Activated naive CD8-positive, alpha-beta T cell treated with anti-CD3 and anti-CD28 coated beads for 36 hours (primary cell): ENCODE data around the gene PTN. TPM values are rescaled to one million over a fixed set of nuclear protein-coding genes. Genes with fewer than 3 reads are reported as not detected.
"Not testable (repeated sequence)": the region's sequence is repeated elsewhere in the genome, so short reads cannot be mapped to it uniquely, and the experiment has no call there.

ENCODE experiments used
- DNase-seq: peaks from one replicate; pipeline ENCODE4 v3.0.0; 2021
- H3K27ac Mint-ChIP-seq: one replicate; pipeline ENCODE4 v1.8.0; 2022; ENCODE audit warnings: mild to moderate bottlenecking, moderate library complexity, mixed read lengths
- H3K27me3 Mint-ChIP-seq: one replicate; pipeline ENCODE4 v1.8.0; 2022; ENCODE audit warnings: mild to moderate bottlenecking, mixed read lengths
- H3K36me3 Mint-ChIP-seq: one replicate; pipeline ENCODE4 v1.8.0; 2021; ENCODE audit warnings: mild to moderate bottlenecking, mixed read lengths
- H3K4me1 Mint-ChIP-seq: one replicate; pipeline ENCODE4 v1.8.0; 2021; ENCODE audit warnings: mixed read lengths
- H3K4me3 Mint-ChIP-seq: one replicate; pipeline ENCODE4 v1.8.0; 2022; ENCODE audit warnings: mild to moderate bottlenecking, moderate library complexity, mixed read lengths
- H3K9me3 Mint-ChIP-seq: one replicate; pipeline ENCODE4 v1.8.0; 2022; ENCODE audit warnings: mixed read lengths
- total RNA-seq, 2 experiments: library from RNA; stranded (reverse); gene quantifications; one replicate each; pipeline ENCODE4 v1.2.3, GENCODE V29; 2021

PTN gene
- total RNA-seq, 2 experiments from 2014 or later = not detected

DNA sequence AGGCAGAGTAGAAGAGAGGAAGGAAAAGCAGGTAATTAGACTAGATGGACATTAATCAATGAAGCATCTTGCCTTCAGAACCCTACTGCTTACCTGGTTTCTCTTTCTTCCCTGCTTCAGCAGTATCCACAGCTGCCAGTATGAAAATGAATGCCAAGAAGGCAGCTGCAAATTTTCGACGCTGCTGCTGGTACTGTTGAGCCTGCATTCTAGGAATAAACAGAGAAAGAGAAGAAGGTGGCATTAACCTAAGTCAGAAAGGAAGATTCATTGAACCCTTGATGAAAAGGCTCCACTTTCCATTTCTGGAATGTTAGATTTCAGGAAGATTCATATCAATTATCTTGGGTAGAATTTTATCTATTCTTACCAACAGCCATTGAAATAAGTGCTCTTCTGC is 88.8 kb downstream of the PTN start:
- Mint-ChIP-seq H3K27me3 (no peaks in the 10 kb centered on the region), H3K36me3 (no peaks in the 10 kb centered on the region), H3K4me1 (no peaks in the 10 kb centered on the region), H3K9me3 (no peaks in the 10 kb centered on the region), H3K27ac (no peak overlapping the region), H3K4me3 (no peak overlapping the region)
- no peak for DNase-seq

DNA sequence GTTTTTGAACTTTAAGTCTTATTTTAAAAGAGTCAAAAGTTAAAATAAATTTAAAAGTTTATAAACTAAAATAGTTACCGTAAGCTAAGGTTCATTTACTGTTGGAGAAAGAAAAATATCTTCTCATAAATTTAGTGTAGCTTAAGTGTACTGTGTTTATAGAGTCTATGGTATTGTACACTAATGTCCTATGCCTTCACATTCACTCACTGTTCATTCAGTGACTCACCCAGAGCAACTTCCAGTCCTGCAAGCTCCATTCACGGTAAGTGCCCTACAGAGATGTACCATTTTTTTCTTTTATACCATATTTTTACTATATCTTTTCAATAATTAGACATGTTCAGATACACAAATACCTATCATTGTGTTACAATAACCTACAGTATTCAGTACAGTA is 97.6 kb downstream of the PTN start:
- H3K9me3 Mint-ChIP-seq = peaks cover 2% of the 10 kb centered on the region
- no peaks in the 10 kb centered on the region for H3K27me3 Mint-ChIP-seq
- H3K4me3 Mint-ChIP-seq = no peak overlapping the region
- no peak overlapping the region for H3K27ac Mint-ChIP-seq
- H3K4me1 Mint-ChIP-seq = no peaks in the 10 kb centered on the region
- H3K36me3 Mint-ChIP-seq = no peaks in the 10 kb centered on the region
- DNase-seq = no peak

DNA sequence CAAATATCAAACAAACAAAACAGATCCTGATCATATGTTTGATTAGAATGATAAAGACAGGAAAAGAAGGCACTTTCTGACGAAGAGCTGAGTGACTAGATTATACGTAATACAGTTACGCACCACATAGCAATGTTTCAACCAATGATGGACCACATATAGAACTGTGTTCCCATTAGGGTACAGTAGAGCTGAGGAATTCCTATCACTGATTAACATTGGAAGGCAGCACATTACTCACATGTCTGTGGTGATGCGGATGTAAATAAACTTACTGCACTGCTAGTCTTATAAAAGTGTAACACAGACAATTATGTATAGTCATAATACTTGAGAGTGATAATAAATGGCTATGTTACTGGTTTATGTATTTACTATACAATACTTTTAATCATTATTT is 98.3 kb downstream of the PTN start:
- no peaks in the 10 kb centered on the region for H3K36me3 Mint-ChIP-seq
- H3K9me3 Mint-ChIP-seq = peaks cover 2% of the 10 kb centered on the region
- H3K27me3 Mint-ChIP-seq = no peaks in the 10 kb centered on the region
- no peak overlapping the region for H3K4me3 Mint-ChIP-seq
- H3K4me1 Mint-ChIP-seq = no peaks in the 10 kb centered on the region
- H3K27ac Mint-ChIP-seq = no peak overlapping the region
- no peak for DNase-seq

DNA sequence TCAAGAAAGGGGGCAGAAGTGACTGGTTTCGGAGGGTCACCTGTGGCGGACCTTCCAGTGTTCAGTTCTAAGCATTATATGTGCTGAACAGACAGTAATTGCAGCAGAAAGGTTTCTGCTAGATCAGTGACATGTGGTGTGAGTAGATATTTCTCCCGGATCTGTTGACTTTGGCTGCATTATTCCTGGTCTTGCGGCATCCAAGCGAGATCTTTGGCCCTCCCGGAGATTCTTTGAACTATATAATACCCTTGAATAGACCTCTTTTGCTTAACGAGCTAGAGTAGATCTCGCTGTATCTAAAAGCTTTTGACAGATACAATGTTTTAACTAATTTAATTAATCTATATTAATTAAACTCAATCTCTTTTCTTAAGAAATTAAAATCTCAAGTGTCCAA is 99.8 kb downstream of the PTN start:
- H3K27ac Mint-ChIP-seq = no peak overlapping the region
- DNase-seq = no peak
- no peaks in the 10 kb centered on the region for H3K27me3 Mint-ChIP-seq
- no peaks in the 10 kb centered on the region for H3K4me1 Mint-ChIP-seq
- no peak overlapping the region for H3K4me3 Mint-ChIP-seq
- H3K36me3 Mint-ChIP-seq = no peaks in the 10 kb centered on the region
- H3K9me3 Mint-ChIP-seq = peaks cover 2% of the 10 kb centered on the region

DNA sequence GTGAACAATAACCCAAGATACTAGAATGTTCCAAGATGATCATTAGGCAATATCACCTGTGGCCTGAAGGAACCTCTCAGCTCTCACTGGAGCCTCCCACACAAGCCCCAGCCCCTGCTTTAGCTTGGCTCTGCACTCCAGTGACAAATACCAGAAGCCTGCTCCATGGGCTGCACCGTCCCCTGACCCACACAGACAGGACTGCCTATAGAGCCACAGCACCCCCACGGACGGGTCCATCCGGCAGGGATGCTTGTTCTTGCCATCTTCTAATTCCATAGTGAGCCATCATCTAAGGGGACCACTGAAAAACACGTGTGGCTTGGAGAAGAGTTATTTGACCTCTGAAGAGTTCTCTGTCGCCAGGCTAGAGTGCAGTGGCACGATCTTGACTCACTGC is 100.9 kb downstream of the PTN start:
- H3K36me3 Mint-ChIP-seq = no peaks in the 10 kb centered on the region
- DNase-seq = no peak
- no peak overlapping the region for H3K27ac Mint-ChIP-seq
- H3K27me3 Mint-ChIP-seq = no peaks in the 10 kb centered on the region
- no peak overlapping the region for H3K4me3 Mint-ChIP-seq
- H3K4me1 Mint-ChIP-seq = no peaks in the 10 kb centered on the region
- H3K9me3 Mint-ChIP-seq = peaks cover 2% of the 10 kb centered on the region

DNA sequence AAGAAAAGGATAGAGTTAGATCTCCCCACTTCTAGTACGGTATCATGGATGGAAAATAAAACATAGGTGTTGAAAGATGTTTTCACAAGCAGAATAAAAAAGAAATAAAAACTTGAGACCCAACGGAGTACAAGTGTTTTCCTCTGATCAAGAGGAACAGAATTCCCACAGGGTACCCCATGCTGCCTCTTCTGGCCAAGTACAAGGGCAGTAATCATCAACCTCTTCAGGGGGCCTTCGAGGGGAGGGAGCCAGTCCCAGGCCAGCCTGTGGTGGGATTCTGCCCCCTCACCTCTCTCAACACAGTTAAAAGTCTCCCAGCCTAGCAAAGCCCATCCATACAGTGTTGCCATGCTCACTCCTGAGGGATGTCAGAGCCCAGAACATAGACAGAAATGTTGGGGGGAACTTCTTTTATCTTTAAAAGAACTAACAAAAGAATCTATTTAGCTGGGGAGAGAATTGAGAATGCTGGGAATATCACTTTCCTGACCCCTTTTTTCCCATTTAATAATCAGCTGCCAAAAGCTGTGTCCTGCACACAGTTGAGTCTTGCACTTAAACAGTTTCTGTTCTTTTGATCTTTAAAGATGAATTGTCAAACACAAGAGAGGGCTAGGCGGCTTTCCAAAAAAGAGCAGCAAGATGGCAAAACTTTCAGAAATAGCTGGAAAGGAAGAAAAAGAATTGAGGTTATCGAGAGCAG is 101.7 kb downstream of the PTN start:
- Mint-ChIP-seq H3K4me3 (no peak overlapping the region), H3K27me3 (no peaks in the 10 kb centered on the region), H3K4me1 (no peaks in the 10 kb centered on the region), H3K36me3 (no peaks in the 10 kb centered on the region), H3K9me3 (peaks cover 2% of the 10 kb centered on the region), H3K27ac (no peak overlapping the region)
- DNase-seq = no peak

DNA sequence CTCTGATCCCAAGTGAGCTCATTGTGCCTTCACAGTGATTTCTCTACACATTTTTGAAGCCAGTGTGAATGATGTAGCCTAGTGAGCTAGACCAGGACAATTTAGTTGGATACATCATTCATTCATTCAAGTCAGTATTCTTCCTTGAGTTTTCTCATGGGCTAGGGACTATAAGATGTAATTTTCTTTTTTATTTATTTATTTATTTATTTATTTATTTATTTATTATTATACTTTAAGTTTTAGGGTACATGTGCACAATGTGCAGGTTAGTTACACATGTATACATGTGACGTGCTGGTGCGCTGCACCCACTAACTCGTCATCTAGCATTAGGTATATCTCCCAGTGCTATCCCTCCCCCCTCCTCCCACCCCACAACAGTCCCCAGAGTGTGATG is 104.3 kb downstream of the PTN start:
- H3K4me3 Mint-ChIP-seq, H3K4me1 Mint-ChIP-seq, H3K27me3 Mint-ChIP-seq, DNase-seq, H3K9me3 Mint-ChIP-seq, H3K36me3 Mint-ChIP-seq, H3K27ac Mint-ChIP-seq: not testable (repeated sequence)

DNA sequence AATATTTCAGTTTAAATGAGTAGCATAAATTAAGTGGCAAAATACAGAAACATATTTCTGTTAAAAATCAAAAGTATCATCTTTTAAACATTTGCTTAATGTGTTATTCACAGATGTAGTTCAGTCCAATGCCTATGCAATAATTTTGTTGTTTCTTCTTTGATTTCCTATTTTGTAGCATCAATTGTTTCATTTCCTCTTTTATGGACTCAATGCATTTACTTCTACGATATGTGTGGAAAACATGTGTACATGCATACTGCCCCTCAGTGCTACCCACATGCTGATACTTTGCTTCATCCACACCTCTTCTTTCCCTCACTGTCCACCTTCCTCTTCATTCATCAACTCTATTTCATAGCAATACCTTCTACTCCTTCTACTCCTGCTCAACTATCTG is 108.1 kb downstream of the PTN start:
- H3K27ac Mint-ChIP-seq = no peak overlapping the region
- no peak overlapping the region for H3K4me3 Mint-ChIP-seq

DNA sequence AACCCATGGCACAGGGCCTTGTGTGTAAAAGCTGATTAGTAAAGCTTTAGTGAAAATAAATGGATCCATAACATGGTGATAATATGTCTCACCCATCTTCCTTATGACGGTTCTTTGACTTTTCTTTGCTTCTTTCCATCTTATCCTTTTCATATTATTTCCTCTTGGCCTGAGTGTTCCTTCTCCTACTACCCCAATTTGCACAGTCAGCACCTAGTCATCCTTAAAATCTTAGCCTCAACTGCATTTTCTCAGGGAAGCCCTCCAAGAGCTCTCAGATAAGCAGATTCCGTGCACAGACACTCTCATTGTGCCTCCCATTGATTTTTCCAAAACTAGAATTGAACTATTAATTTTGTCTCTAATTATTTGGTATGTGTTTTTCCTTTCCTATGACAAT is 112.4 kb downstream of the PTN start:
- H3K4me3 Mint-ChIP-seq = no peak overlapping the region
- no peaks in the 10 kb centered on the region for H3K36me3 Mint-ChIP-seq
- no peak for DNase-seq
- no peaks in the 10 kb centered on the region for H3K4me1 Mint-ChIP-seq
- H3K9me3 Mint-ChIP-seq = peaks cover 5% of the 10 kb centered on the region
- no peaks in the 10 kb centered on the region for H3K27me3 Mint-ChIP-seq
- no peak overlapping the region for H3K27ac Mint-ChIP-seq

More for the DNA sequence above, 108.1 kb downstream of the PTN start:
- Mint-ChIP-seq H3K27me3 (no peaks in the 10 kb centered on the region), H3K9me3 (peaks cover 3% of the 10 kb centered on the region), H3K4me1 (no peaks in the 10 kb centered on the region), H3K36me3 (no peaks in the 10 kb centered on the region)
- DNase-seq = no peak

DNA sequence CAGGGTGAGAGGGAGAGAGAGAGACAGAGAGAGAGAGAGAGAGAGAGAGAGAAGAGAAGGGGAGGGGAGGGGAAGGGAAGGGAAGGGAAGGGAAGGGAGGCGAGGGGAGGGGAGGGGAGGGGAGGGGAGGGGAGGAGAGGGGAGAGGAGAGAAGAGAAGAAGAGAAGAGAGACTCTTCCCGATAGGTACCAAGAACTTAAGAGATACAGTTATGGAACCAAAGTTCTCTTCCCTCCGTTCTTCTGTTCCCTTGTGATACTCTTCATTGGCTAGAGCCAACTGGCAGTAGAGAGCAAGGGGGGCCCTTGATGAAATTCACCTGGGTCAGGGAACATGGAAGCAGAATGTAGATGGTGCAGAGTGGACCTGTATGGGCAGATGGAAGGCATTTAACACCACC is 122.1 kb downstream of the PTN start:
- no peak for DNase-seq
- no peaks in the 10 kb centered on the region for H3K27me3 Mint-ChIP-seq
- no peaks in the 10 kb centered on the region for H3K4me1 Mint-ChIP-seq
- H3K9me3 Mint-ChIP-seq = peaks cover 3% of the 10 kb centered on the region
- no peak overlapping the region for H3K27ac Mint-ChIP-seq
- no peaks in the 10 kb centered on the region for H3K36me3 Mint-ChIP-seq
- no peak overlapping the region for H3K4me3 Mint-ChIP-seq

DNA sequence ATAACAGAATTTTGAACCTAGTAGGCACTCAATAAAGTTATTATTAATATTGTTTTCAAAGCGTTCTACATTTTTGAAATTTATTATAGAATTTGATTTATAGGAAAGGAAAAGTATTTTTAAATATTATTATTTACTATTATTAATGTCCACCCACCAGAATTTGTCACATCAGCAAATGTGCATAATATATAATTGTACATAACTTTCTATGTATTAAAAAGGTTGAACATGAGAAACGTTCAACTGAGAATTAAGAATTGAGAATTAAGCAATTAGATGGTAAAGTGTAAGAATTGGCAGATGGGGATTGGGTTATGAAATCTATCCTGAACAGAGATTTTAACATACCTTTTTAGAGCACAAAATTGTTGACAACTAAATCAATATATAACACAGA is 129.8 kb downstream of the PTN start:
- H3K9me3 Mint-ChIP-seq = peaks cover 3% of the 10 kb centered on the region
- DNase-seq = no peak
- H3K4me3 Mint-ChIP-seq = no peak overlapping the region
- no peaks in the 10 kb centered on the region for H3K4me1 Mint-ChIP-seq
- no peaks in the 10 kb centered on the region for H3K27me3 Mint-ChIP-seq
- no peaks in the 10 kb centered on the region for H3K36me3 Mint-ChIP-seq
- H3K27ac Mint-ChIP-seq = no peak overlapping the region

DNA sequence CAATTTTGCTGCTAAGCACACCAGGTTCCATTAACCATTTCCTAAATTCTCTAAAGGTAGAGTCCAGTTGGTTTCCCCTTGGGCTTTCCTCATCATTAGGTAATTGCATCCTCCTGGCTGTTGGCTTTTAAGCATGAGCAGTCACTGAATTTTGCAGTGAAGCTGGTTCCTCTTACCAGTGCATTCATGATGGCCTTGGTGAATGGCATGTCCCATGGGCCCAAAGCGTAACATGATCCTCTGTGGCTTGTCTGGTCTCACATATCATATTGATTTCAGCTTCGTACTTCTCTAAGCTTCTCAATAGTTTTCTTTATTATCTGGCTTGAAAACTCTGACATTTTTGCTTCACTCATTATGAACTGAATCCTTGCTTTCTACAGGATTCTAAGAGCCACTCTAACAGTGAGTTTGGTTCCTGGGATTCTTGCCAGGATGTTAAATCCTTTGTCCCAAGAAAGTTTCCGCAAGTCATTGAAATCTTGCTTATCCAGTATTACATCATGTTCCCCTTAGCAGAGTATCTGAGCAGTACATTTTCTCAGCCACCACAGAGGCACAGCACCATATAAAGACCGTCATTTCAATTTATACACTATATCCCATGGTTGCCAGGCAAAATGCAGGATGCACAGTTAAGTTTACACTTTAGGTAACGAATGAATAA is 134.2 kb downstream of the PTN start:
- Mint-ChIP-seq H3K36me3 (no peaks in the 10 kb centered on the region), H3K4me3 (no peak overlapping the region), H3K27me3 (no peaks in the 10 kb centered on the region), H3K9me3 (peaks cover 9% of the 10 kb centered on the region), H3K27ac (no peak overlapping the region), H3K4me1 (no peaks in the 10 kb centered on the region)
- DNase-seq = no peak

DNA sequence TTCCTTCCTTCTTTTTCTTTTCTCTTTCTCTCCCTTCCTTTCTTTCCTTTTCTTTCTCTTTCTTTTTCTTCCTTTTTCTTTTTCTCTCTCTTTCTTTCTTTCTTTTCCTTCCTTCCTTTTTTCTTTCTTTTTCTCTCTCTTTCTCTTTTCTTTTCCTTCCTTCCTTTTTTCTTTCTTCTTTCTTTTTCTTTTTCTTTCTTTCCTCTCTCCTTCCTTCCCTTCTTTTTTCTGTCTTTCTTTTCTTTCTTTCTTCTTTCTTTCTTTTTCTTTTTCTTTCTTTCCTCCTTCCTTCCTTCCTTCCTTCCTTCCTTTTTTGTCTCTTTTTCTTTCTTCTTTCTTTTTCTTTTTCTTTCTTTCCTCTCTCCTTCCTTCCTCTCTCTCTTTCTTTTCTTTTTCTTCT is 136.8 kb downstream of the PTN start:
- Mint-ChIP-seq H3K27ac (no peak overlapping the region), H3K36me3 (no peaks in the 10 kb centered on the region), H3K9me3 (peaks cover 9% of the 10 kb centered on the region), H3K4me3 (no peak overlapping the region), H3K4me1 (no peaks in the 10 kb centered on the region), H3K27me3 (no peaks in the 10 kb centered on the region)
- no peak for DNase-seq

DNA sequence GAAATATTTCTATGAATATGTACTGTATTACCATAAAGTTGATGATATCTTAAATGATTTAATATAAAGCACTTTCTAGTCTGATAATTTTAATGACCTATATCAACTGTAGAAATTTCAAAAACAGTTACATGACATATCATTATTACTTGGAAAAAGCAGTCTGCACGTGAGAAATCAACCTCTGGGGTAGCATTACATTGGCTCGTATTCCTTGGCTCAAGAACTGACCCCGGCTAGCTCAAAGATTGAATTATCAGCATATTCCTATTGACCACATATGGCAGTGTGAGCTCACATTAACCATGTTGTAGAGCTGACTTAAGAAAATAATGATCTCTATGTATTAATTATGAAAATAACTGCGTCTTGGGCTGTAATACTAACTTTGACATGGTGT is 139.3 kb downstream of the PTN start:
- no peak overlapping the region for H3K27ac Mint-ChIP-seq
- no peaks in the 10 kb centered on the region for H3K36me3 Mint-ChIP-seq
- H3K4me3 Mint-ChIP-seq = no peak overlapping the region
- no peaks in the 10 kb centered on the region for H3K27me3 Mint-ChIP-seq
- no peak for DNase-seq
- H3K9me3 Mint-ChIP-seq = peaks cover 9% of the 10 kb centered on the region
- no peaks in the 10 kb centered on the region for H3K4me1 Mint-ChIP-seq

DNA sequence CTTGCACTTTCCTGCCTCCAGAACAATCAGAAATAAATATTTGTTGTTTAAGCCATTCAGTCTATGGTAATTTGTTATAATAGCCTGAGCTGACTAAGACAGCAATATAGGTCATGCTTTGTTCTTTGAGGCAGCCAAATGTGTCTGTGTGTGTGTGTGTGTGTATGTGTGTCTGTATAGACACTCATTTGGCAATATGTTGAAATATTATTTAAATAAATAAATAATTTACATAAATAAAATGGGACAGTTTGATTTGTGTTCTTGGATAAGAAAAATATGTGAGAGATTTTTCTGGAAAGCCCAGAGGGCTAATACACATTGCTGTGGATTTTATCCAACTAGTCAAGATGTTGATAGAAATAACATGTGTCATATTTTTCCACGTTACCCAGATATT is 140.2 kb downstream of the PTN start:
- Mint-ChIP-seq H3K27ac (no peak overlapping the region), H3K36me3 (no peaks in the 10 kb centered on the region), H3K27me3 (no peaks in the 10 kb centered on the region)

DNA sequence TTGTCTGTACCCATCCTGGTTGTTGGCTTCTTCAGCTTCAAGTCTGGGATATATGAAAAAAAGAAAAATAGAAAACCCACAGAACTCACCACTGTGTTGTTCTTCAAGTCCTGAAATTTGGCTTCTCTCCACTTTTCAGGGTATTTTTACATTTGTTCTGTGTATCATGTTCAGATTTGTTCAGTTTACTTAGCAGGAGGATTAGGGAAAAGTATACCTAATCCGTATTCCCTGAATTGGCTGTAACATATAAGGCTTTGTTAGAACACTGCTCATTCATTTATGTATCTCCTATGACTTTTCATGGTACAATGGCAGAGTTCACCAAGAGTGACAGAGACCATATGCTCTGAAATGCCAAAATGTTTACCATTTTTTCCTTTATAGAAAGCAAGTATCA is 146.9 kb downstream of the PTN start:
- no peak for DNase-seq
- Mint-ChIP-seq H3K27me3 (no peaks in the 10 kb centered on the region), H3K4me3 (no peak overlapping the region)

More for the DNA sequence above, 140.2 kb downstream of the PTN start:
- DNase-seq = no peak
- no peaks in the 10 kb centered on the region for H3K4me1 Mint-ChIP-seq
- H3K9me3 Mint-ChIP-seq = peaks cover 9% of the 10 kb centered on the region
- no peak overlapping the region for H3K4me3 Mint-ChIP-seq

More for the DNA sequence above, 146.9 kb downstream of the PTN start:
- Mint-ChIP-seq H3K36me3 (no peaks in the 10 kb centered on the region), H3K4me1 (no peaks in the 10 kb centered on the region), H3K27ac (no peak overlapping the region), H3K9me3 (no peaks in the 10 kb centered on the region)
